Gastrocnemius medialis (tissue), 4 donors: ENCODE measurements around the gene EIF2B2. TPM values are rescaled to one million over a fixed set of nuclear protein-coding genes. Genes with fewer than 3 reads are reported as not detected.
A peak's percentile ranks its signal among the peaks of the same experiment; 100 is the strongest.

Experiments used
- ATAC-seq, 2 donors: fragments of 150-250 bp; one replicate each; pipeline ENCODE4 v1.9.1; 2016
- DNase-seq, 2 donors: peaks; one replicate each; pipeline ENCODE4 v3.0.0-alpha.2; 2019
- H3K27ac ChIP-seq, 4 donors: fragments of 200-600 bp; sonication (generic); 1 replicate in 1 of 4; 2 replicates in 3 of 4; pipeline ENCODE4 v1.5.1; 2016 to 2018; ENCODE audit warnings: mild to moderate bottlenecking in 2 of 4, moderate library complexity in 1 of 4
- H3K27me3 ChIP-seq, 3 donors: fragments of 200-600 bp; sonication (generic) in 2 of 3; 1 replicate in 1 of 3; 2 replicates in 2 of 3; pipeline versions ENCODE4 v1.5.1 to v1.6.0; 2016 to 2019; ENCODE audit warnings: mild to moderate bottlenecking in 1 of 3, moderate library complexity in 1 of 3
- H3K36me3 ChIP-seq, 2 donors: fragments of 200-600 bp; sonication (generic) in 1 of 2; one replicate each; pipeline ENCODE4 v1.5.1; 2017 to 2018
- H3K4me1 ChIP-seq, 2 donors: fragments of 200-600 bp; sonication (generic) in 1 of 2; one replicate each; pipeline ENCODE4 v1.5.1; 2016 to 2017; ENCODE audit warnings: mild to moderate bottlenecking in 2 of 2
- H3K4me3 ChIP-seq, 4 donors: fragments of 200-600 bp; sonication (generic) in 3 of 4; 1 replicate in 1 of 4; 2 replicates in 3 of 4; pipeline ENCODE4 v1.5.1; 2016 to 2019; ENCODE audit warnings: mild to moderate bottlenecking in 2 of 4
- H3K9me3 ChIP-seq, 3 donors: fragments of 200-600 bp; sonication (generic) in 2 of 3; 1 replicate in 1 of 3; 2 replicates in 2 of 3; pipeline ENCODE4 v1.5.1; 2016 to 2019
- POLR2A ChIP-seq, 2 donors: fragments of 450-650 bp; IDR thresholded peaks; one replicate each; pipeline ENCODE4 v1.6.1; 2017; ENCODE audit warnings: antibody characterized with exemption in 2 of 2, mild to moderate bottlenecking in 2 of 2, moderate library complexity in 2 of 2
- in situ Hi-C, 4 donors: fragments of 200-750 bp; cut with MboI; loops; one replicate each; pipeline versions ENCODE4 v1.15.0 to v1.8.0; 2017; ENCODE audit warnings: low sequenced_read_pairs in 4 of 4
- intact Hi-C: fragments of 100-400 bp; cut with DNase I; formaldehyde crosslinking; loops from one replicate; pipeline ENCODE4 v1.15.1; 2023; ENCODE audit warnings: low total_unique reads
- total RNA-seq, 4 donors: library from RNA; depleted of rRNA; stranded (reverse); fragments of >200 nt; gene quantifications; one replicate each; pipeline versions ENCODE4 v1.1.0 to v1.2.3, GENCODE V29; 2016
- TF ChIP-seq, protein P1 (sequence below), 5 experiments: fragments of 450-650 bp in 3 of 5; fragments of 200-600 bp in 2 of 5; sonication (generic) in 2 of 5; IDR thresholded peaks in 4 of 5; conservative IDR thresholded peaks in 1 of 5; 1 replicate in 4 of 5; 2 replicates in 1 of 5; pipeline ENCODE4 v1.5.1; 2016 to 2019; ENCODE audit warnings: antibody characterized with exemption in 5 of 5, mild to moderate bottlenecking in 3 of 5, moderate library complexity in 3 of 5

EIF2B2 gene
- total RNA-seq, 4 donors from 2014 or later: 42.7 to 79.0 (median 69.9) TPM

DNA sequence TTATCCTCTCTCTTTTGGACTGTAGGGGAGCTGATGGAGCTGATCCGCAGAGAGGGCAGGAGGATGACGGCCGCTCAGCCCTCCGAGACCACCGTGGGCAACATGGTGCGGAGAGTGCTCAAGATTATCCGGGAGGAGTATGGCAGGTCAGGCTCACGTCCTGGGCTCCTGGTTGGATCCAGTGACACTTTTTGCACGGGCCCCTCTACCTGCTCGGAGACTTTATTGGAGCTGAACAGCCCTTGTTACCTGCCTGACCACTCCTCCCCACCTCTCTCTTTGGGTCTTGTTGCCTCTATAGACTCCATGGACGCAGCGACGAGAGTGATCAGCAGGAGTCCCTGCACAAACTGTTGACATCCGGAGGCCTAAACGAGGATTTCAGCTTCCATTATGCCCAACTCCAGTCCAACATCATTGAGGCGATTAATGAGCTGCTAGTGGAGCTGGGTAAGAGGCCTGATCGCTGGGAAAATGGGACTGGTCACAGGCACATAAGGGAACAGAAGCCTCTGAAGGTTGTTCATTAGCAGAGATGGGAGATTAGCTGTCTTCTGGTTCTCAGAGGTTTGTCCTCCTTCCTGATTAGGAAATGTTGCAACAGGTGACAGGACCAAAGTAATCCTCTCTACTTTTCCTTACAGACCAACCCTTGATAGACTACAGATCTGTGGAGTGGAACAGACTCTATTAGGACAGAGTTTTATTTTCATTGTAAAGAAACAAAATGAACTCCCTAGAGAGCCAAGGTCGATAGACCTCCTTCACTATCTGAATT is 718 bp downstream of the EIF2B2 start:
- Histone ChIP-seq H3K9me3 (no peaks in the 10 kb centered on the region), H3K4me3 (peak overlapping the region; percentile 75 to 95 (median 89)), H3K27ac (peak overlapping the region; percentile 82 to 94 (median 87)), H3K4me1 (peaks cover 12 to 14% of the 10 kb centered on the region in 2 donors), H3K27me3 (no peaks in the 10 kb centered on the region), H3K36me3 (peaks cover 3 to 37% of the 10 kb centered on the region in 2 donors)
- intact Hi-C loops: loop anchor here (2.0 to 5.0 kb wide), 3 partner anchors 63 to 84 kb away; partner anchors contain the start of gene ZC2HC1C
- ATAC-seq (no peak), DNase-seq (no peak)
- TF ChIP-seq POLR2A (IDR thresholded peaks at IDR 0.05): no peak
- TF ChIP-seq, protein P1, sequence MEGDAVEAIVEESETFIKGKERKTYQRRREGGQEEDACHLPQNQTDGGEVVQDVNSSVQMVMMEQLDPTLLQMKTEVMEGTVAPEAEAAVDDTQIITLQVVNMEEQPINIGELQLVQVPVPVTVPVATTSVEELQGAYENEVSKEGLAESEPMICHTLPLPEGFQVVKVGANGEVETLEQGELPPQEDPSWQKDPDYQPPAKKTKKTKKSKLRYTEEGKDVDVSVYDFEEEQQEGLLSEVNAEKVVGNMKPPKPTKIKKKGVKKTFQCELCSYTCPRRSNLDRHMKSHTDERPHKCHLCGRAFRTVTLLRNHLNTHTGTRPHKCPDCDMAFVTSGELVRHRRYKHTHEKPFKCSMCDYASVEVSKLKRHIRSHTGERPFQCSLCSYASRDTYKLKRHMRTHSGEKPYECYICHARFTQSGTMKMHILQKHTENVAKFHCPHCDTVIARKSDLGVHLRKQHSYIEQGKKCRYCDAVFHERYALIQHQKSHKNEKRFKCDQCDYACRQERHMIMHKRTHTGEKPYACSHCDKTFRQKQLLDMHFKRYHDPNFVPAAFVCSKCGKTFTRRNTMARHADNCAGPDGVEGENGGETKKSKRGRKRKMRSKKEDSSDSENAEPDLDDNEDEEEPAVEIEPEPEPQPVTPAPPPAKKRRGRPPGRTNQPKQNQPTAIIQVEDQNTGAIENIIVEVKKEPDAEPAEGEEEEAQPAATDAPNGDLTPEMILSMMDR (IDR thresholded peaks at IDR 0.05 in 4 of 5, conservative IDR thresholded peaks at IDR 0.05 in 1 of 5): no peak
- in situ Hi-C loops: no loop called here

DNA sequence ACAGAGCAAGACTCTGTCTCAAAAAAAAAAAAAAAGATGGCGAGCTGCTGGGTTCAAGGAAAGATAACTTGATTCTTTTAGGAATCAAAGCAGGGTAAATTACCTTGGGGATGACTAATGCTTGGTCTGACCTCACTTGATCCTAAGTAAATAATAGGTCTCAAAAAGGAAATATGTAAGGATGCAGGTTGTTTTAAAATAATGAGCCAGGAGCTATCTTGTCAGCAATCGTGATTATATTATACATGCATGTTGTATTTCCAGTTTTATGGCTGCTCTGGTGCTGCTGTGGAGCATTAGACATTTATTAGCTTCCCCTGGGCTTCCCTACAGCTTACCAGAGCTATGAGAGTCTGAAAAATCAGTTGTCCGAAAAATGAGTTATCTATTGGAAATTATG is 2.6 kb downstream of the EIF2B2 start:
- DNase-seq (no peak), ATAC-seq (no peak)
- Histone ChIP-seq H3K4me1 (peaks cover 12 to 14% of the 10 kb centered on the region in 2 donors), H3K4me3 (no peak overlapping the region), H3K9me3 (no peaks in the 10 kb centered on the region), H3K27me3 (no peaks in the 10 kb centered on the region), H3K36me3 (peaks cover 3 to 57% of the 10 kb centered on the region in 2 donors), H3K27ac (no peak overlapping the region)
- TF ChIP-seq, protein P1 (IDR thresholded peaks at IDR 0.05 in 4 of 5, conservative IDR thresholded peaks at IDR 0.05 in 1 of 5): no peak
- in situ Hi-C loops (no loop called here), intact Hi-C loops (no loop called here)

DNA sequence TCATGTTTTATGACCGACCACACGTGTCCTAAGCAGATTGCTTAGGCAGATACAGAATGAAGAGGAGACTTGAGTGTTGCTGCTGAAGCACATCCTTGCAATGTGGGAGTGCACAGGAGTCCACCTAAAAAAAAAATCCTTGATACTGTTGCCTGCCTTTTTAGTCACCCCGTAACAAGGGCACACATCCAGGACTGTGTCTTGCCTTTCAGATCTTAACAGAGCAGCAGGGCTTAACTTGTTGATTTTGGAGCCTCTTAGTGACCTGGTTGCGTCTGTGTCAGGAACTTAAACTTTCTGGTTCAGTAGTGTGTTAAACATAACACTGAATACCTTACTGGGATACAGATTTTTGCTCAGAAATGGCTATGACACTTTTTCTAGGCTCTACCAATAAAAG is 6.5 kb downstream of the EIF2B2 start:
- DNase-seq: no peak
- Histone ChIP-seq H3K27me3 (no peaks in the 10 kb centered on the region), H3K4me1 (peaks cover 18 to 21% of the 10 kb centered on the region in 2 donors), H3K27ac (no peak overlapping the region), H3K9me3 (no peaks in the 10 kb centered on the region), H3K36me3 (peaks cover 3 to 63% of the 10 kb centered on the region in 2 donors), H3K4me3 (no peak overlapping the region)
- intact Hi-C loops: no loop called here
- TF ChIP-seq POLR2A (IDR thresholded peaks at IDR 0.05): no peak
- TF ChIP-seq, protein P1 (IDR thresholded peaks at IDR 0.05 in 4 of 5, conservative IDR thresholded peaks at IDR 0.05 in 1 of 5): no peak
- ATAC-seq: no peak
- in situ Hi-C loops: no loop called here

DNA sequence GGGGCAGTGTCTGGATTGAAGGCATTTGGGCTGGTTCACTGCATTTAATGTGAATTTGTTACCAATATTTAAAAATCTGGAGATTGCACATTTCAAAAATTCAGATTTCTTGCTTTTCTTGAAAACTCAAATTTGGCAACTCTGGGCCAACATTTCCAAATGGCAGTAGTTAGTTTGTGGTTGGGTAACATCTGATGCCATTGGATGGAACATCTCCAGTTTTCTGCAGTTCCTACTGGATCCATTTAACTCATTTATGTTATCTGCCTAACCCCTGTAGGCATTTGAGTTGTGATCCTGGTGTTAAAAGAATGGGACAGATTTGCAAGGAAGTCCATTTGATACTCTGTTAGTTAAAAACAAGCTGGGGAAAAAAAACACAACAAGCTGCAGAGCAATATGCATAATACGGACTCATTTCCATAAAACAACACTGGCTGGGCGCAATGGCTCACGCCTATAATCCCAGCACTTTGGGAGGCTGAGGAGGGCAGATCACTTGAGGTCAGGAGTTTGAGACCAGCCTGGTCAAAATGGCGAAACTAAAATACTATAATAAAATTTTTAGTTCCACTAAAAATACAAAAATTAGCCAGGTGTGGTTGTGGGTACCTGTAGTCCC is 7.9 kb downstream of the EIF2B2 start:
- TF ChIP-seq POLR2A (IDR thresholded peaks at IDR 0.05): no peak
- TF ChIP-seq, protein P1 (IDR thresholded peaks at IDR 0.05 in 4 of 5, conservative IDR thresholded peaks at IDR 0.05 in 1 of 5): no peak
- Histone ChIP-seq H3K4me1 (peaks cover 17 to 19% of the 10 kb centered on the region in 2 donors), H3K27ac (peak overlapping the region; percentile 58 to 78 (median 72)), H3K9me3 (no peaks in the 10 kb centered on the region), H3K36me3 (peaks cover 3 to 63% of the 10 kb centered on the region in 2 donors), H3K4me3 (no peak overlapping the region), H3K27me3 (no peaks in the 10 kb centered on the region)
- in situ Hi-C loops: no loop called here
- DNase-seq: no peak
- ATAC-seq: no peak
- intact Hi-C loops: loop anchor here (5.0 kb wide), 1 partner anchor 98 kb away; no protein-coding TSS in a partner anchor
